ENCODE data around the gene ISG20L2.

- no peak for TF ChIP-seq EZH2phosphoT487 (IDR thresholded peaks at IDR 0.05; ENCODE audit: borderline replicate concordance, low read length)
- TF ChIP-seq CTCF (IDR thresholded peaks at IDR 0.05; ENCODE audit: low read depth, low read length, poor library complexity, severe bottlenecking) = no peak
Observed at GRCh38 chr1:156690675-156691036, 37.9 kb downstream of the ISG20L2 start.
